ENCODE data around the gene THAP4.

THAP4 gene

DNA sequence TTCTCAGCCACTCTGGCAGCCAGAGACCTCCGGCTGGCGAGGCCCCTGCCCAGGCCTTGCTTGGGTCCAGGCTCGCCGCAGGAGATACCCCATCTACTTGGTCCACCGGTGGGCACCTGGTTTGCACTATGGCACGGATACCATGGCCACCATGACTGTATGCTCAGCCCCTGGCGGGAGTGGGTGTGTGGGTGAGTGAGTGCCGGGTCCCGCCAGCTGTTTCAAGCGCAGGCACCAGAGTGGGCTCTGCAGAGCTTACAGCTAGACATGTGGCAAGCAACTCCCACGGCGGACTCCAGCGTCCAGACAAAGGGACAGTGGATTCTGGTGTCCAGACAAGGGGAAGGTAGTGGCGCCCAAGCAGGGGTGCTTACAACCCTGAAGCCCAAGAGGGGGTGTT is 2.0 kb upstream of the THAP4 start:
- no peak for DNase-seq (ENCODE audit: low spot score)

DNA sequence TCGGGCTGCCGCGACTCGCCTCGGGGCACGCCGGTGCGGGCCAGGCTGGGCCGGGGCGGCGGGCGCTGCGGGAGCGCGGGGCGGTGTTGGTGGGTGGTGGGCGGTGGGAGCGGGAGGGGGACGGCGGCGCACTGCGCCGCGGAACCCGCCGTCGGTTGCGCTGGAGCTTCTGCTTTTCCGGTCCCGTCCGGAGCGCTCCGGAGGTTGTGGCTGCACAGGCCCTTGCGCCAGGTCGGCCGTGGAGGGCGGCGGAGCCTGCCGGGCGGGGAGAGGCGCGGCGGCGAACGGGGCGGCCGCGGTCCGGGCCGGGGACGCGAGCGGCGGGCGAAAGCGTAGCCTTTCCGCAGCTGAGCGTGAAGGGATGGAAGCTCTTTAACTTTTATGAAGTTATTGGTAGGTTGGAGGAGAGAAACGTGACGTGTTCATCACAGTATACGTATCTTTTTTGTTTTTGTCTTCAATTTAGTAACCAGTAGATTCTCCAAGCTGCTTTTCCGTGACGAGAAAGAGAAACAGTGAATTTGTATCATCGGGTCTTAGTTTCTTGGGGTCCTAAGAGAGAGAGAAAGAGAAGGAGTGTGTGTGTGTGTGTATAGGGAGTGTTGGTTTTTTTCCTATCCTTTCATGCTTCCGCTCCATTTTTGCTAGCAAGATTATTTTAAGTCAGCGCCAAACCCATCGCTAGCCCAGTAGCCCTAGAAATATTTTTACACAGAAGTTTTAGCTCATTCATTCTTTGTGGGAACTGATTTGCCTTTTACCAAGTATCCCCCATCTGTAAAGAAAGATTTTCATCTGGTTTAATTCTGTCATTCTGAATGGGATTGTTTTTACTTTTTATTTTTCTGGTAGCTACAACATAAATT is 1.1 kb upstream of the THAP4 start:
- peak; percentile 76 for DNase-seq (ENCODE audit: low spot score)

GRCh38 chr2:241636182-241637017 is 558 bp downstream of the THAP4 start:
- peak; percentile 63 for DNase-seq (ENCODE audit: low spot score)

DNA sequence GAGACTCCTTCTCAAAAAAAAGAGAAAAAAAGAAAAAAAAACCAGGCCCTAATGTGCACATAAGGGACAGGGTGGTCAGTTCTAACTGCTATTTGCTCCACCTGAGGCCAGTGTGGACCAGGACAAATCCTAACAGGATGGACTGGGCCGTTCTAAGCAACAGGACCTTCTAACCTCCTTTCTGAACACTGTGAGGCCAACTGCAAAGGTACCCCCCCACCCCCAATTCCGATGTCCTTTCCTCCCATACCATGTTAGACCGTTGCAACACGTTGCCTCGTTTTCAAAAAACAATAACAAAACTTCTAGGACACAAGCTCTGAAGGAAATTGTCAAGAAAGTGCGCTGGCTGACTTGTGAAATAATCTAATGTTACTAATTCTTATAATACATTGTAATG is 1.2 kb downstream of the THAP4 start:
- DNase-seq (ENCODE audit: low spot score), result no peak

DNA sequence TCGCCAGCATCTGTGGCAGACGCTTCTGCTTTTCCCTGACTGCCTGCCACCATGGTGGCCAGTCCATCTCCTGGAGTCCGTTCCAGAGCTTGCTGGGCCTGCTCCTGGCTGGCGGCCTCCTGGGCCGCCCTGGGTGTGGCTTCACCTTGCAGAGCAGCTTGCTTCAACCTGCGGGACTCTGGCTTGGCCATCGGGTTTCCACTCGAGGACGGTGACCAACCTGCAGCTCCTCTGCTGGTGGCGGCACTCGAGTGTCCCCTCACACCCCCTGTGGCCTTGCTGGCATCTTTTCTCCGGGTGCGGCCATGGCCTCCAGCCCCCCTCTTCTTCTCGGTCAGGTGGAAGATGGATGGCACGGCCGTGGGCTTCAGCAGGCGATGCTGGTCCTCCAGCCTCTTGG is 3.4 kb downstream of the THAP4 start:
- no peak for DNase-seq (ENCODE audit: low spot score)

GRCh38 chr2:241632478-241633325 is 4.3 kb downstream of the THAP4 start:
- DNase-seq (ENCODE audit: low spot score), result no peak

DNA sequence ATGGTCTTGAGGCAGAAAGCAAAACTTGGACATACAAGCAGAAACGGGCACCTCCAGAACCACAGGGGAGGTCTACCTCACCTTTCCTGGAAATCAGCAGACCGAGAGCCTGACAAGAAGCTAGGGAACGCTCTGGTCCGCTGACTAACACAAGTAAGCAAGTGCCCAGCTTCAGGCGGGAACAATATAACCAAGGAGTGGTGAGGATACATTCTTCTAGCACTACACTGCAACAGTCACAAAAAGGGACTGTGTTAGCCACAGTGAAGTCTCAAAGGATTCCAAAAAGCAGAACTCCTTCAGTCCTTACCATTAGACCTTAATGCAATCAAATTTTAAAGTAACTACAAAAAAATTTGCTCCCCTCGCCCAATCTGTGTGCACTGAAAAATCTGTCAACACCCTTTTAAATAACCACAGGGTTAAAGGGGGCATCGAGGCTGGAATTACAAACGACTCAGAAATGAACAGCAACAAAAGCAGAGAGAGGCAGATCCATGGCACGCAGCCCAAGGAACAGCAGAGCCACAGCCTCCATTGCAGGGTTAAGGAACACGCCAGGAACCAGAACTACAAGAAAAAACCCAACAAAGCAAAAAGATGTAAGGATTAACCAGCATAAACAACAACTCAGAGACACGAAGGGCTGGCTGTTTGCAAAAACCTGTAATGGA is 7.1 kb downstream of the THAP4 start:
- DNase-seq (ENCODE audit: low spot score), result no peak

DNA sequence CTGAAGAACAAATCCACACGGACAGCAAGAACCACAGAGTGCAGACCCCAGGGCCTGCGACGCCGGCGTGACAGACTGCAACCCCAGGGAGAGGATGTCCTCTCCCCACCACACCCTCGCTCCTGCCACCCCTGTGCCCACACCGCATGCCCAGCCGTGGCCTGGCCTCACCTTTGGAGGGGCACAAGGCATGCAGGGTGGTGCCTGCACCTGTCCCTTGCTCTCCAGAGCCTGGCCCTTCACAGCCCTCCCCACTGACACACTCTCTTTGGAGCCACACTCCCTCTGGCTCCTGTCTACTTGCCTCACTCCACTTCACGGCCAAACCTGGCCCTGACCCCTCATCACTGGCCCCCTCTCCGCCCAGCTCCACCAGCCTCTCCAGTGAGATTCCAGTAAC is 9.3 kb downstream of the THAP4 start:
- DNase-seq (ENCODE audit: low spot score), result no peak

GRCh38 chr2:241620419-241620769 is 16.6 kb downstream of the THAP4 start:
- DNase-seq (ENCODE audit: low spot score), result no peak

- no peak for DNase-seq (ENCODE audit: low spot score)
These were observed 17.1 kb downstream of the THAP4 start for GRCh38 chr2:241619597-241620418.

GRCh38 chr2:241618829-241619228 is 18.1 kb downstream of the THAP4 start:
- no peak for DNase-seq (ENCODE audit: low spot score)

DNA sequence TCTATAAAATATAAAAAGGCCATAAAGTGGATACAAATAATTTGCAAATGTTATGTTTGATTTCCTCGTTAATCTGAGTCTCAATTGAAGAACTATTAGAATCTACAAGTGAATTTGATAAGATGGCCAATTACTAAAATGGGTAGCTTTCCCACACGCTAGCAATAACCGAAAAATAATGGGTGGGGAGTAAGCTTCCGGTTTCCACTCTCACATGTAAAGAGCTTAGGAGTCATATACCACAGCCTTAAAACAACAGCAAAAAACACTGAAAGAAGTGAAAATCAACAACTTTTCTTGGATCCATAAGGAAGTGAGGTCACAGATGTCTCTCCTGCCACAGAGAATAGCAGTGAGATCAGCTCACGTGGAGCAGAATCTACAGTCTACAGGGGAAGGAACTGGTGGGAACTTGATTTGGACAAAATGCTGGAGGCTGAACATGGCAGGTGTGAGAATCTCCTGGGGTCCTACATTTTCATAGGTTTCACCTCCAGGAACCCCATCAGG is 18.6 kb downstream of the THAP4 start:
- no peak for DNase-seq (ENCODE audit: low spot score)

GRCh38 chr2:241617431-241618154 is 19.4 kb downstream of the THAP4 start:
- DNase-seq (ENCODE audit: low spot score), result peak; percentile 49

DNA sequence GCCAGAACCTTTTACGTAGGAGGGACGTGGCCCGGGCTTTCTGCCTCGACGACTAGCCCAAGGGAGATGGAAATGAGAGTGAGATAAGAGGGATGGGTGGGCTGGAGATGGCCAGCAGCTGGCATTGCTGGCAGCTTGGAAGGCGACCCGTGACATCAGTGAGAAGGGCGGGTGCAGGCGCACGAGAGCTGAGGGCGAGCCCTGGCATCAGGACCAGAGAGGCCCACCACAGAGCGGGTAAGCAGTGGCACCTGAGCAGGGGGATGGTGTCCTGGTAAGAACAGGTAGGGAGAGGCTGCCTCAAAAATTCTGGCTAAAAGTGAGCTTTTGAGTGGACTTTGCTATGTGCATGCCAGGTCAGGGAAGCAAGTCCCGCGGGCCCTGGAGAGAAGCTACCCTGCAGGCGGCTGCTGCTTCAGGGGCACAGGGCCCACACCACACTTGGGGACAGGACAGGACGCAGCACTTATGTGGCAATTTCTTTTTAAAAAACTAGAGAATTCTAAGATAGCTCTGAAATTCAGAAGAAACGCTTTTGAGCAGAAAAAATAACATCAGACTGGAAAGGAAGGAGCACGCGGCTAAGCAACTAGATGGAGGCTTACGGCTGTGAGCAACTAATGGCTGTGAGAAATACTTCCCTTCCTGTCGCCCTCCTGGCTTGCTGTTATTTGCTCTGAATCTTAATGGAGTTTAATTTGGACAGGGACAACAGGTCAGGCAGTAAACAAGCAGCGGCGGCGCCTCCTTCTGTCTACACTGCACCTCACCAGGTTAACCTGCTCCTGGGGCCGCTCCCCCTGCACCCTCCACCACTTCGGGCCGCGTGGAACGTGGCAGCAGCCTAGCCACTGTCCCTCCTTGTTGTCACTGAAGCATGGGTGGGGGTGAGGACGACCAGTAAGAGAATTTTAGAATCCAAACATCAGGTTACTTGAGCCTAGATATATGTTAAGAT is 20.5 kb downstream of the THAP4 start:
- no peak for DNase-seq (ENCODE audit: low spot score)

DNA sequence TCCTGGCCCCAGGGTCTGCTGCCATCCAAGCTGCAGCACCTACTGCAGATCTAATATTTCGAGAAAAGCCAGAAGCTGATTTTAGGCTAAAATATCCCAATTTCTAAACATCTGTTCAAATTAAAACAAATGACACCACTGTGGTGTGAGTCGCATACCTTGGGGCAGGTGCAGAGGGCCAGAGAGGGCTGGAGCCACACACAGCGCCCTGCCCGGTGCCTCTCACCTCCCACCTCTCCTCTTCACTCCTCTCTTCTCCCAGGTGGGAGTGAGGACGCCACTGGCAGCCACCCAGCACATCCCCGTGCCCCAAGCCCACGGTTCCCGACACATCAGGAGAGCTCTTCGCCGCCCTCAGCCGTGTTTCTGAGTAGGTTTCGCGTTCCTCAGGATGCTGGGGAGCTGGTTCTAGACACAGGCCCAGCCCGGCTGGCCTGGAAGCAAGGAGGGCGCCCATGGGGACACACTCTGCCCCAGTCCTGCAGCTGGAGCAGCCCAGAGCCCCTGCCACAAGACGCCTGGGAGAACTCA is 21.4 kb downstream of the THAP4 start:
- no peak for DNase-seq (ENCODE audit: low spot score)

GRCh38 chr2:241615041-241615440 is 21.9 kb downstream of the THAP4 start:
- no peak for DNase-seq (ENCODE audit: low spot score)

DNA sequence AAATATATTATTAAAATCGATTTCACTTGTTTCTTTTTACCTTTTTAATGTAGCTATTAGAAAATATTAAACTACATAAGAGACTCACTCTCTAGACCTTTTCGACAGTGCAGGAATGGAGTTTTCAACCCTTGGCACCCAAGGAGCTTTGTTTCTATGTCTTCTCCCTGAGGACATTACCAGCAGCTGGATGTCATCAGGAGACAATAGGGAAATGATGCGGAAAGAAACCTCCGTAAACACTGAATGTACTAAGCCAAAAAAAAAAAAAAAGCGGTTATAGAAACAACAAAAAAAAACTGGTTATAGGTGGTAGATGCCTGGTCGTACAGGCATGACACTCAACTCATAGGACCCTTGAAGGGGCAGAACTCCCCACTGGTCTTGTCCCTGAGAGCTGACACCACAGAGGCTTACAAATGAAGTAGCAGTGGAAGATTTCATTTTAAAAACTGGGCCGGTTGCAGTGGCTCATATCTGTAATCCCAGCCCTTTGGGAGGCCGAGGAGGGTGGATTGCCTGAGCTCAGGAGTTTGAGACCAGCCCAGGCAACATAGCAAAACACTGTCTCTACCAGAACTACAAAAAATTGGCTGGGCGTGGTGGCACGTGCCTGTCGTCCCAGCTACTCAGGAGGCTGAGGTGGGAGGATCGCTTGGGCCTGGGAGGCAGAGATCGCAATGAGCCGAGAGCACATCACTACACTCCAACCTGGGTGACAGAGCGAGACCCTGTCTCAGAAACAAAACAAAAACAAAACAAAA is 23.8 kb downstream of the THAP4 start:
- DNase-seq (ENCODE audit: low spot score), result no peak

Measured in germinal center (tissue), 1 donor.